Measurements from ENCODE around the gene ATP1B3.

Gene ATP1B3

GRCh38 chr3:141901914-141902313 lies 25.5 kb downstream of the ATP1B3 start (continued):
- TF ChIP-seq, protein P1, sequence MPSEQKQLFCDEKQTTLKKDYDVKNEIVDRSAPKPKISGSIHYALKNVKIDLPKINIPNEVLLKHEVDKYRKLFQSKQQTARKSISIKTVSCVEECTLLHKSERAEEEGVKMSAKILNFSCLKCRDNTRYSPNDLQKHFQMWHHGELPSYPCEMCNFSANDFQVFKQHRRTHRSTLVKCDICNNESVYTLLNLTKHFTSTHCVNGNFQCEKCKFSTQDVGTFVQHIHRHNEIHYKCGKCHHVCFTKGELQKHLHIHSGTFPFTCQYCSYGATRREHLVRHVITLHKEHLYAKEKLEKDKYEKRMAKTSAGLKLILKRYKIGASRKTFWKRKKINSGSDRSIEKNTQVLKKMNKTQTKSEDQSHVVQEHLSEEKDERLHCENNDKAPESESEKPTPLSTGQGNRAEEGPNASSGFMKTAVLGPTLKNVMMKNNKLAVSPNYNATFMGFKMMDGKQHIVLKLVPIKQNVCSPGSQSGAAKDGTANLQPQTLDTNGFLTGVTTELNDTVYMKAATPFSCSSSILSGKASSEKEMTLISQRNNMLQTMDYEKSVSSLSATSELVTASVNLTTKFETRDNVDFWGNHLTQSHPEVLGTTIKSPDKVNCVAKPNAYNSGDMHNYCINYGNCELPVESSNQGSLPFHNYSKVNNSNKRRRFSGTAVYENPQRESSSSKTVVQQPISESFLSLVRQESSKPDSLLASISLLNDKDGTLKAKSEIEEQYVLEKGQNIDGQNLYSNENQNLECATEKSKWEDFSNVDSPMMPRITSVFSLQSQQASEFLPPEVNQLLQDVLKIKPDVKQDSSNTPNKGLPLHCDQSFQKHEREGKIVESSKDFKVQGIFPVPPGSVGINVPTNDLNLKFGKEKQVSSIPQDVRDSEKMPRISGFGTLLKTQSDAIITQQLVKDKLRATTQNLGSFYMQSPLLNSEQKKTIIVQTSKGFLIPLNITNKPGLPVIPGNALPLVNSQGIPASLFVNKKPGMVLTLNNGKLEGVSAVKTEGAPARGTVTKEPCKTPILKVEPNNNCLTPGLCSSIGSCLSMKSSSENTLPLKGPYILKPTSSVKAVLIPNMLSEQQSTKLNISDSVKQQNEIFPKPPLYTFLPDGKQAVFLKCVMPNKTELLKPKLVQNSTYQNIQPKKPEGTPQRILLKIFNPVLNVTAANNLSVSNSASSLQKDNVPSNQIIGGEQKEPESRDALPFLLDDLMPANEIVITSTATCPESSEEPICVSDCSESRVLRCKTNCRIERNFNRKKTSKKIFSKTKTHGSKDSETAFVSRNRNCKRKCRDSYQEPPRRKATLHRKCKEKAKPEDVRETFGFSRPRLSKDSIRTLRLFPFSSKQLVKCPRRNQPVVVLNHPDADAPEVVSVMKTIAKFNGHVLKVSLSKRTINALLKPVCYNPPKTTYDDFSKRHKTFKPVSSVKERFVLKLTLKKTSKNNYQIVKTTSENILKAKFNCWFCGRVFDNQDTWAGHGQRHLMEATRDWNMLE (tag by site-specific recombination; conservative IDR thresholded peaks at IDR 0.05; ENCODE audit: low read depth), result no peak
- TF ChIP-seq ZNF214 (tag by site-specific recombination; IDR thresholded peaks at IDR 0.05; ENCODE audit: borderline replicate concordance) (no peak), ZBTB1 (tag by site-specific recombination; IDR thresholded peaks at IDR 0.05) (no peak), ZNF791 (tag by site-specific recombination; IDR thresholded peaks at IDR 0.05) (no peak)

- CTCF ChIA-PET, result interaction anchor here (0.6 kb wide), 3 partner anchors 9 to 609 kb away, joined by 3 to 8 read pairs (median 6); no protein-coding TSS in a partner anchor
- POLR2A ChIA-PET, result no interaction called here
- Histone ChIP-seq H3K4me3 (ENCODE audit: low read depth, low read length) (no peak overlapping the region), H3K27ac (ENCODE audit: extremely low read depth, low read depth, low read length) (no peak overlapping the region), H3K9me3 (ENCODE audit: control insufficient read depth, insufficient read depth, low read depth, low read length) (no peaks in the 10 kb centered on the region), H3K4me1 (ENCODE audit: control insufficient read depth, insufficient read depth, low read length) (no peaks in the 10 kb centered on the region), H3K36me3 (ENCODE audit: control insufficient read depth in 2 of 2, insufficient read depth in 1 of 2, low read length in 2 of 2) (peaks cover 17 to 45% of the 10 kb centered on the region in 2 experiments)
- TF ChIP-seq ZNF174 (tag by site-specific recombination; IDR thresholded peaks at IDR 0.05) (no peak), ZNF510 (tag by site-specific recombination; IDR thresholded peaks at IDR 0.05; ENCODE audit: insufficient replicate concordance) (no peak), CTCF (tag by site-specific recombination; IDR thresholded peaks at IDR 0.05) (no peak), ZSCAN30 (tag by site-specific recombination; IDR thresholded peaks at IDR 0.05) (no peak), GLI2 (tag by site-specific recombination; IDR thresholded peaks at IDR 0.05; ENCODE audit: borderline replicate concordance, low read depth) (no peak), TRIM28 (IDR thresholded peaks at IDR 0.05; ENCODE audit: borderline replicate concordance, low read length) (no peak), ZNF48 (tag by site-specific recombination; IDR thresholded peaks at IDR 0.05) (no peak), REST (tag by site-specific recombination; IDR thresholded peaks at IDR 0.05) (no peak), ZNF707 (tag by site-specific recombination; IDR thresholded peaks at IDR 0.05) (no peak), ZNF10 (tag by site-specific recombination; IDR thresholded peaks at IDR 0.05) (no peak), SALL2 (tag by site-specific recombination; IDR thresholded peaks at IDR 0.05; ENCODE audit: borderline replicate concordance) (no peak), ZBTB26 (tag by site-specific recombination; optimal IDR thresholded peaks at IDR 0.05) (no peak), ZNF768 (tag by site-specific recombination; IDR thresholded peaks at IDR 0.05) (no peak), ZNF157 (tag by site-specific recombination; IDR thresholded peaks at IDR 0.05) (no peak), ZNF362 (tag by site-specific recombination; IDR thresholded peaks at IDR 0.05) (no peak)
Observed at GRCh38 chr3:141904203-141904602, 27.8 kb downstream of the ATP1B3 start.
